ENCODE results near the gene ATL2.

Gene ATL2

GRCh38 chr2:38251940-38252339 is 125.1 kb downstream of the ATL2 start:
- Histone ChIP-seq H3K4me3 (ENCODE audit: low read depth, low read length) (no peak overlapping the region), H3K36me3 (ENCODE audit: control insufficient read depth in 2 of 2, insufficient read depth in 1 of 2, low read length in 2 of 2) (no peaks in the 10 kb centered on the region), H3K9me3 (ENCODE audit: control insufficient read depth, insufficient read depth, low read depth, low read length) (no peaks in the 10 kb centered on the region), H3K27ac (ENCODE audit: extremely low read depth, low read depth, low read length) (no peak overlapping the region), H3K4me1 (ENCODE audit: control insufficient read depth, insufficient read depth, low read length) (no peaks in the 10 kb centered on the region)
- ChIA-PET CTCF (interaction anchor here (0.6 to 1.3 kb wide), 3 partner anchors 14 to 316 kb away, joined by 3 read pairs; no protein-coding TSS in a partner anchor), POLR2A (no interaction called here)
- TF ChIP-seq ZNF391 (tag by site-specific recombination; IDR thresholded peaks at IDR 0.05; ENCODE audit: borderline replicate concordance, low read depth), result no peak
- no peak for TF ChIP-seq TRIM28 (IDR thresholded peaks at IDR 0.05; ENCODE audit: borderline replicate concordance, low read length)
- no peak for TF ChIP-seq HOXC10 (CRISPR knock-in tag; IDR thresholded peaks at IDR 0.05)
- TF ChIP-seq, protein P1, sequence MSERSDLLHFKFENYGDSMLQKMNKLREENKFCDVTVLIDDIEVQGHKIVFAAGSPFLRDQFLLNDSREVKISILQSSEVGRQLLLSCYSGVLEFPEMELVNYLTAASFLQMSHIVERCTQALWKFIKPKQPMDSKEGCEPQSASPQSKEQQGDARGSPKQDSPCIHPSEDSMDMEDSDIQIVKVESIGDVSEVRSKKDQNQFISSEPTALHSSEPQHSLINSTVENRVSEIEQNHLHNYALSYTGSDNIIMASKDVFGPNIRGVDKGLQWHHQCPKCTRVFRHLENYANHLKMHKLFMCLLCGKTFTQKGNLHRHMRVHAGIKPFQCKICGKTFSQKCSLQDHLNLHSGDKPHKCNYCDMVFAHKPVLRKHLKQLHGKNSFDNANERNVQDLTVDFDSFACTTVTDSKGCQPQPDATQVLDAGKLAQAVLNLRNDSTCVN (tag by site-specific recombination; optimal IDR thresholded peaks at IDR 0.05), result no peak
- no peak for TF ChIP-seq ZNF350 (tag by site-specific recombination; IDR thresholded peaks at IDR 0.05)
- no peak for TF ChIP-seq ZNF324 (tag by site-specific recombination; IDR thresholded peaks at IDR 0.05)
- no peak for TF ChIP-seq YY2 (tag by site-specific recombination; IDR thresholded peaks at IDR 0.05)
- TF ChIP-seq SALL2 (tag by site-specific recombination; IDR thresholded peaks at IDR 0.05; ENCODE audit: borderline replicate concordance), result no peak
- TF ChIP-seq ZNF549 (tag by site-specific recombination; IDR thresholded peaks at IDR 0.05), result no peak
- TF ChIP-seq, protein P2, sequence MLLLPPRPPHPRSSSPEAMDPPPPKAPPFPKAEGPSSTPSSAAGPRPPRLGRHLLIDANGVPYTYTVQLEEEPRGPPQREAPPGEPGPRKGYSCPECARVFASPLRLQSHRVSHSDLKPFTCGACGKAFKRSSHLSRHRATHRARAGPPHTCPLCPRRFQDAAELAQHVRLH (tag by site-specific recombination; IDR thresholded peaks at IDR 0.05), result no peak
- no peak for TF ChIP-seq ZNF660 (tag by site-specific recombination; IDR thresholded peaks at IDR 0.05)
- TF ChIP-seq, protein P3, sequence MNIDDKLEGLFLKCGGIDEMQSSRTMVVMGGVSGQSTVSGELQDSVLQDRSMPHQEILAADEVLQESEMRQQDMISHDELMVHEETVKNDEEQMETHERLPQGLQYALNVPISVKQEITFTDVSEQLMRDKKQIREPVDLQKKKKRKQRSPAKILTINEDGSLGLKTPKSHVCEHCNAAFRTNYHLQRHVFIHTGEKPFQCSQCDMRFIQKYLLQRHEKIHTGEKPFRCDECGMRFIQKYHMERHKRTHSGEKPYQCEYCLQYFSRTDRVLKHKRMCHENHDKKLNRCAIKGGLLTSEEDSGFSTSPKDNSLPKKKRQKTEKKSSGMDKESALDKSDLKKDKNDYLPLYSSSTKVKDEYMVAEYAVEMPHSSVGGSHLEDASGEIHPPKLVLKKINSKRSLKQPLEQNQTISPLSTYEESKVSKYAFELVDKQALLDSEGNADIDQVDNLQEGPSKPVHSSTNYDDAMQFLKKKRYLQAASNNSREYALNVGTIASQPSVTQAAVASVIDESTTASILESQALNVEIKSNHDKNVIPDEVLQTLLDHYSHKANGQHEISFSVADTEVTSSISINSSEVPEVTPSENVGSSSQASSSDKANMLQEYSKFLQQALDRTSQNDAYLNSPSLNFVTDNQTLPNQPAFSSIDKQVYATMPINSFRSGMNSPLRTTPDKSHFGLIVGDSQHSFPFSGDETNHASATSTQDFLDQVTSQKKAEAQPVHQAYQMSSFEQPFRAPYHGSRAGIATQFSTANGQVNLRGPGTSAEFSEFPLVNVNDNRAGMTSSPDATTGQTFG (tag by site-specific recombination; IDR thresholded peaks at IDR 0.05; ENCODE audit: borderline replicate concordance), result no peak
- TF ChIP-seq ZNF768 (tag by site-specific recombination; IDR thresholded peaks at IDR 0.05), result no peak
- TF ChIP-seq HOXA7 (CRISPR knock-in tag; IDR thresholded peaks at IDR 0.05; ENCODE audit: borderline replicate concordance), result no peak
- no peak for TF ChIP-seq ZNF677 (tag by site-specific recombination; IDR thresholded peaks at IDR 0.05)
- no peak for TF ChIP-seq INSM2 (tag by site-specific recombination; IDR thresholded peaks at IDR 0.05)
- TF ChIP-seq, protein P4, sequence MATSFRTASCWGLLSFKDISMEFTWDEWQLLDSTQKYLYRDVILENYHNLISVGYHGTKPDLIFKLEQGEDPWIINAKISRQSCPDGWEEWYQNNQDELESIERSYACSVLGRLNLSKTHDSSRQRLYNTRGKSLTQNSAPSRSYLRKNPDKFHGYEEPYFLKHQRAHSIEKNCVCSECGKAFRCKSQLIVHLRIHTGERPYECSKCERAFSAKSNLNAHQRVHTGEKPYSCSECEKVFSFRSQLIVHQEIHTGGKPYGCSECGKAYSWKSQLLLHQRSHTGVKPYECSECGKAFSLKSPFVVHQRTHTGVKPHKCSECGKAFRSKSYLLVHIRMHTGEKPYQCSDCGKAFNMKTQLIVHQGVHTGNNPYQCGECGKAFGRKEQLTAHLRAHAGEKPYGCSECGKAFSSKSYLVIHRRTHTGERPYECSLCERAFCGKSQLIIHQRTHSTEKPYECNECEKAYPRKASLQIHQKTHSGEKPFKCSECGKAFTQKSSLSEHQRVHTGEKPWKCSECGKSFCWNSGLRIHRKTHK (tag by site-specific recombination; IDR thresholded peaks at IDR 0.05), result no peak
- TF ChIP-seq PRDM4 (tag by site-specific recombination; IDR thresholded peaks at IDR 0.05), result no peak
- no peak for TF ChIP-seq ZNF449 (tag by site-specific recombination; IDR thresholded peaks at IDR 0.05)
- TF ChIP-seq ZNF785 (tag by site-specific recombination; IDR thresholded peaks at IDR 0.05), result no peak

Data from HEK293 (cell line).